ENCODE results near the gene SEL1L3.

DNA sequence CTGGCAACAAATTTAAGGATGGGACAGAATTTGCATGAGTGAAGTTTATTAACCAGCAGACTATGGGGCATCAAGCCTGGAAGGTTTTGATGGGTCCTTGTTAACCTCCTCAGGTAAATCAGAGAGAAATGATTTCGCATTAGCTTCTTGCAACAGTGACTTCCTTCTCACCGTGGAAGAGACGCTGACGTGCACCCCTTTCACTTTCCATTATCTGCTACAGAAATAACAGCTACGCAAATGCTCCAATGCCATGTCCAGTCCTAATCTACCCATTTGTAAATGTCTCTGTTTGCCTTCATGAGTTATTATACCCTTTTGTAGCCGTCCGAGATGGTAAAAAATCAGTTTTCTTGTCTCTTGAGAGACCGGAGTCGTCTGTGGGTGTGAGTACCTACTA is 106.9 kb downstream of the SEL1L3 start:
- TF ChIP-seq POLR2A (IDR thresholded peaks at IDR 0.05): no peak
- no peak for TF ChIP-seq CTCF (IDR thresholded peaks at IDR 0.05)
- no peak for TF ChIP-seq POLR2AphosphoS5 (IDR thresholded peaks at IDR 0.05)

Data from sigmoid colon (tissue), 4 donors.